HG03469 (cell line): ENCODE data around the gene SFTPB.
"Not testable (repeated sequence)": the region's sequence is repeated elsewhere in the genome, so short reads cannot be mapped to it uniquely, and the experiment has no call there.

Experiments
- ATAC-seq: cut with Tn5 transposase; IDR thresholded peaks from one replicate; pipeline ENCODE4 v1.9.1; 2021; ENCODE audit warnings: mild to moderate bottlenecking, moderate library complexity, moderate number of reproducible peaks; ENCODE audit not compliant: unreplicated experiment

Gene SFTPB

GRCh38 chr2:85617723-85618122 lies 50.3 kb downstream of the SFTPB start:
- ATAC-seq, result not testable (repeated sequence)

- no peak for ATAC-seq
These were observed 52.6 kb downstream of the SFTPB start for GRCh38 chr2:85615413-85615728.

GRCh38 chr2:85614757-85615156 lies 53.2 kb downstream of the SFTPB start:
- ATAC-seq, result not testable (repeated sequence)

- ATAC-seq, result no peak
These were observed 54.1 kb downstream of the SFTPB start for GRCh38 chr2:85613717-85614515.

- ATAC-seq, result peak; percentile 48
These were observed 56.1 kb downstream of the SFTPB start, which contains the start of gene C2orf68 for GRCh38 chr2:85611705-85612587. Gene C2orf68 (minus strand): TSS chr2:85612066. CDS start chr2:85611984, 82 bp downstream.

- no peak for ATAC-seq
These were observed 56.7 kb downstream of the SFTPB start for GRCh38 chr2:85611217-85611704.
